GM18505 (cell line): ENCODE measurements around the gene DUSP23.

ENCODE experiments used
- ATAC-seq: cut with Tn5 transposase; IDR thresholded peaks from one replicate; pipeline ENCODE4 v1.9.1; 2021; ENCODE audit not compliant: unreplicated experiment
- POLR2A ChIP-seq: IDR thresholded peaks from 4 replicates; pipeline ENCODE4 v1.6.1; 2011; ENCODE audit warnings: borderline replicate concordance; ENCODE audit not compliant: insufficient read depth, insufficient read length; ENCODE audit errors: extremely low read depth

DUSP23 gene

DNA sequence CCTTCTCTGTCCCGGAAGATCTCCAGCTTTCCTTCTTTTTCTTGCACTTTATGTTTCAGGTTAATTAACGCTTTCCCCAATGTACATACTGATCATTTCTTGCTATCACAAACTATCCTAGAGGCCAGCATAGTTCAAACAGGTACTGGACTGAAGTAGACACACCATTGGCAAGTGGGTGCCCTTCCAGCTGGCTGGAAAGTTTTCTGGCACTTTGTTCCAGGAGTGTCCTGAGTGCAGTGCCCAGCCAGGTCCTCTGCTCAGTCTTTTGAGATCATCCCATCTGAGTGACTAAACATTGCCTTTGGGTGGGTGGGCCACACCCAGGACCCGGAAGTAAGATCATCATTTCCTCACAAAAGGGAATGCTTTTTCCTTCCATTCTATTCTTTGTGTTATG, 15.0 kb upstream of the DUSP23 start:
- no peak for TF ChIP-seq POLR2A

DNA sequence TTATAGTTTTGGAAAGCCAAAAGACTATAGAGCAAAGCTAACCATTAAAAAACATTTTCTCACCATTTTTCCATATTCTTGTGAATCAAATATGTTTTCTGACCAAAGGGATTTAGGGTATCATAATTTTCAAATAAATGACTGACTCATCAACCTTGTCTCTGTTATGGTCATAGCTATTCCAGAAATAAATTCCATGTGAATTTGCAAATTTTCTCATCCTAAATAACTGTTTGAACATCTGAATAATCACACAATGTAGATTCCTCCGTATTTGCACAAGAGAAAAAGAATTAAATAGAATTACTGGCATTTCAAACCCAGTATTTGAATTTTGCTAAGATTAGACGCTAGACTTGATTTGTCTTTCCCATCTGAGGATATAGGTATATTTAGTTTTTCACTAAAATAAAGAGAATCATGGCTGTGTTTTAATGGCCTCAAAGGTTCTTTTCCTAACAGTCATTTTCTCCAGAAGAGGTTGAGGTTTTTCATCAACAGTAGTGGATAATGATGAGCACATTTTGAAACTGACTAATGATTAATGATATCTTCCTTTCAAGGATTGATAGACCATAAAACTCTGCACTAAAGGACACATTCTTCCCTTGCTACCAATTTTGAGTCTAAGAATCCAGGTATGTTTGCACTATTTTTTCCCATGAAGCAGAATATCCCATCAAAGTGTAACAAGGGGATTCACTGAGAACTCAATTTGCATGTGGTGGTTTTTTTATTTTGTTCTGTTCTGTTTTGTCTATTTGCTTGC, 9.5 kb upstream of the DUSP23 start:
- no peak for ATAC-seq
- no peak for TF ChIP-seq POLR2A

More for the DNA sequence above, 15.0 kb upstream of the DUSP23 start:
- ATAC-seq: no peak

DNA sequence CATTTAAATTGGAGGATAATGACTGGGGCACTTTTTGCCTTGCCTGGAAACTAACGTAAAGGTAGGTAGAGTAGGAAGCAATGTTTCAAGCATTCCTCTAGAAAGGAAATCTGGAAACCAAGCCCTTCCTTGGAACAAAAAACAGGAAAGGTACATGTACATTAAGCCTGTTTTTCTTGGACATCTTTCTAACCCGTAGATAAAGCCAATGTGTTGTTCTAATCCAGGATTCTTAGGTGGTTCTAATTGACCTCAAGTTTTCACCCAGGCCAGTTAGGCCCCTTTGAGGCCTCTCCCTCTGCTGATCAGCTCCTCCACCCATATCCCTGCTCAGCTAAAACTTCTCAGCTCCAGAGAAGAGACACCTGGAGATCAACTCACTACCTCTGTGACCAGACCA, 6.3 kb upstream of the DUSP23 start:
- no peak for ATAC-seq
- TF ChIP-seq POLR2A: no peak

DNA sequence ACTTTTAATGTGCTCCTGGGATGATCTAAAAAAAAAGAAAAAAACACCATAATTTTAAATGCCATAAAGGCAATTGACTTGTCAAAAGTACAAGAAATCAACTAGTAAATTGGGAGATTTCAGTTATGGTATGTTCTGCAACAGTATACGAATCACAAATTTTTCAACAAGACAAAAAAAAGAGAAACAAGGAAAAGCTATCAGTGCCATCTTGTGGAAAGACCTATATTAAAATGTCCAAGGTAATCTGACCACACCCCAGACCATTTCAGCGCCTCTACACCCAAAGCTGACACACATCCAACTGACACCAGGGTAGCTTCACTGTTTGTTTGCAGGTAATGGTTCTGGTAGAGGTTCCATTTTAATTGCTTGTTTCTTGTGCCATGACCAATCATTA, 5.0 kb upstream of the DUSP23 start:
- no peak for TF ChIP-seq POLR2A
- no peak for ATAC-seq

DNA sequence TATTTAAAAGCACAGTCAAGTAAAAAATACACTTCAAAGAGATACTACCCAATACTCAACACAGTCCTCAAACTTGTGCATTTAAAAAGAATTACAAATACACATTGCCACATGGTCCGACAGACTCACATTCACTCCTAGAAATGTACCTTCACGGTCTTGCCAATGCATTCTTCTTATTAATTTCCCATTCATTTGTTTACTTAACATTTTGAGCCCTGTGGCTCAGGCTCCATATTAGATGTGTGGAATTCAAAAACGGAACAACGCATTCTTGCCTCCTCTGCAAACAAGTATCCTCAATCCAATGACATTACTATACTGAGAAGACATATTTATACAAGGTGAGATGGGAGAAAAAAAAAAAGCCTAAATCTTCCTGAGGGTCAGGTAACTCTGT, 2.5 kb upstream of the DUSP23 start:
- no peak for TF ChIP-seq POLR2A
- no peak for ATAC-seq

DNA sequence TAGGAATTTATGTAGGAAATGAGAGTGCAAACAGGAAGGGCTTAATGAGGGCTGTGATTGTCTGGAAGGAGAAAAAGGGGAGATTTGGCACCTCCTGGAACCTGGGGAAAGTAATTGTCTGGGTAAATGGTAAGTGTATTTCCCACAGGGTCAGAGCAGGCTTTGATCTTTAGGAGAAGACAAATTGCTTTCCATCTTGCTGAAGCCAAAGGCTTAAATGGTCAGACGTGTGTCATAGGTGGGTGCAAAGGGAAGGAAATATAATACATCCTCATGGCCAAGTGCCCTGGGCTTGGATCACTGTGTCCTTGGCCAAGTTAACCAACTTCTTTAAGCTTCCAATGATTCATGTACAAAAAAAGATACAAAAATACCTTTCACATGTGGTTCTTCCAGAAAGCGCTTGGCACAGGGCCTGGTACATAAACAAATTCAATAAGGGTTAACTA, 1.3 kb upstream of the DUSP23 start:
- ATAC-seq: no peak

DNA sequence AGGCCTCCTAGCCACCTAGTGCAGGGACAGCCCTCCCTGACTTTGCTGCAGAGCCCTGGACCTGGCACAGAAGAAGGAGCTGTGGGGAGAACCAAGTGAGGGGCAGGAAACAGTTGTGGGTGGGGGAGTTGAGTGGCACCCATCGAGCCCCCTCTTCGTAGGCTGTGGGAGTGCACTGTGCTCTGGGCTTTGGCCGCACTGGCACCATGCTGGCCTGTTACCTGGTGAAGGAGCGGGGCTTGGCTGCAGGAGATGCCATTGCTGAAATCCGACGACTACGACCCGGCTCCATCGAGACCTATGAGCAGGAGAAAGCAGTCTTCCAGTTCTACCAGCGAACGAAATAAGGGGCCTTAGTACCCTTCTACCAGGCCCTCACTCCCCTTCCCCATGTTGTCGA, 1.2 kb downstream of the DUSP23 start:
- ATAC-seq: no peak
- no peak for TF ChIP-seq POLR2A

More for the DNA sequence above, 1.3 kb upstream of the DUSP23 start:
- TF ChIP-seq POLR2A: no peak

DNA sequence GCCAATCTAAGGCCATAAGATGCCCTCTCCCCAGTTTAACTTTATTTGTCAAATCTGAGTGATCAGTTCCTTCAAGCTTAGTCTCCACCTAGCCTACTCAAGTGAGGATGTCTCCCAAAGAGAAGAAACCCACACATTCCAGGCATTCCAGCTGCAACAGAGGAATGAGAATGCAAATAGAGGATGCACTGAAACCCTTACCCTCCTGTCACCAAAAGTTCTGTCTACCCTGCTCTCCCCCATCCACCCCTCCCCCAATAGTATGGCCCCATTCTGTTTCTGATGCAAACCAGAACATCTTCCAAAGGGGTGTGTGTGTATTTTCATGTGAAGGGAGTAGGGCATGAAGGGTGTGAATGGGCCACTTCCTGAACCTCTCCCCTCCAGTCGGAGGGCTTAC, 3.0 kb downstream of the DUSP23 start:
- no peak for ATAC-seq
- TF ChIP-seq POLR2A: no peak

DNA sequence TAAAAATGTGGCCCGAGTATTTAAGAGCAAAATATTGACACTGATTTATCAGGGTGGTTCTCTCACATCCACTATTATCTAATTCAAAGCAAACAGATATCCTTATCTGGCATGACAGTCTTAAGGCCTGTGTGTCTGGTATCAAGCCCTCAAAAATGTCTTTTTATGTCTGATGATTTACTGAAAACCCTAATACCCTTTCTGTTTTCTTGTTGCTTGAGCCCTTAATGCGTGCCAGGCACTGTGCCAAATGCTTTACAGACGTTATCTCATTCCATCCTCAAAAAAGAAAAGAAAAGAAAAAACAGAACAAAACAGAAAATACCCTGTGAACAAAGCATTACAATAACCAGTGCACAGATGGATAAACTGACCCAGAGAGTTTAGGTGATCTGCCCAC, 5.7 kb downstream of the DUSP23 start:
- ATAC-seq: no peak
- TF ChIP-seq POLR2A: no peak

DNA sequence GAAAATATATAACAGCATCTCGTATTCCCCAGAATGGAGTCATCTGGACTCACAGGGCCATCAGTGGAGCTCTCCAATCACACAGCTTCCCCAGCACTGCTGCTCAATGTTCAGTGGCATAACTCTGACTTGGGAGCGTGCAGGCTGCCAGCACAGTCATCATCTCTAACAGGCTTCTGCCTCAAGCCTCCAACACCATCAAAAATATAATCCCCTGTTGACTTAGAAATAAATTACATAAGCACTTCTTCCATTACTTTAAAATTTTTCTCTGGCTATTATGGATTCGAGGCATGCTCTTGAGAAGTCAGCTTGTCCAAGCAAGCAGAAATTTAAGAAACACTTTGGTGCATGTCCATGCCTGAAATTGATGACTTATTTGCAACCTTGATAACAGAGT, 6.2 kb downstream of the DUSP23 start:
- no peak for TF ChIP-seq POLR2A
- ATAC-seq: no peak

DNA sequence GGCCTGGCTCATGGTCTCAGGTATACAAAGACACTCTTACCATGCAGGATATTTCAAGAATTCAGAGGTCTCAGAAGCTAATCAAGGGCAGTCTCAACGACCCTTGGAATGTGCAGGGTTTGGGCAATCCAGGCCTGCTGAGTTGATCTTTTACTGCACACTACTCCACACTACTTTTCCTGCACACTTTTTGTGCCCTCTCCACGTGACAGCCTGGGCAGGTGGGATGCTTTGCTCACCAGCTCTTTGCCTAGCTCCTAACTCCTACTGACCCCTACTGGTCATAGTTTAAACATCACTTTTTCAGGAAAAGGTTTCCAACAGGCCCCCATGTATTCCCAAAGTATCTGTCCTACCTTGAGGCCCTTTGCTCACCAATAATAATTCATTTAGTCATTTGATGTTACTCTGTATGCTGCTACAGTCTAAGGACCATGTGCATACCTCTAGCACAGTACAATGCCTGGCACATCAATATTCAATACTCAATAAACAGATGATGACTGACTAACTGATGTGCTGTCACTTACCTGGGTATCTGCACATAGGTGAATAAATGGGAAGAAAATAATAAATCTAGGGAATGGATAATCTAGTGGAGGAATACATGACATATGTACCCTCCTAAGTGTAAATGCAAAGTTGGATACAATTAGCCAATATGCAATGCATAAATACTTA, 9.6 kb downstream of the DUSP23 start:
- no peak for ATAC-seq
- TF ChIP-seq POLR2A: no peak

DNA sequence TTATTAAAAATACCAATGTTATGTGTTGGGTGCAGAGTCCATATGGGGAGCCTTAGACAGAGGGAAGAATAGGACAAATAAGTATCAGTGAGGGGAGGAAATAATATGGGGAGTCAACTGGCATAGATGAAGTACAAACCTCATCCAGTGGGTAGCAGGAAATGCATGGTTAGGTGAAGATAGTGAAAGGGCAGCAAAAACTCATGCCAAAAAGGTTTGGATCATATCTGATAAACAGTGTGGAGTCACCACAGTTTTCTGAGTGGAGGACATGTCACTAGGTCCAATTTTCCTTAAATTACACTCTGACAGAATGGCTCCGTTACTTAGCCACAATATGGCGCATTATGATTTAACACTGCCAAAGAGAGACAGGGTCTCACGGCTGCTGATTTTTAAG, 10.3 kb downstream of the DUSP23 start:
- no peak for ATAC-seq
- TF ChIP-seq POLR2A: no peak

DNA sequence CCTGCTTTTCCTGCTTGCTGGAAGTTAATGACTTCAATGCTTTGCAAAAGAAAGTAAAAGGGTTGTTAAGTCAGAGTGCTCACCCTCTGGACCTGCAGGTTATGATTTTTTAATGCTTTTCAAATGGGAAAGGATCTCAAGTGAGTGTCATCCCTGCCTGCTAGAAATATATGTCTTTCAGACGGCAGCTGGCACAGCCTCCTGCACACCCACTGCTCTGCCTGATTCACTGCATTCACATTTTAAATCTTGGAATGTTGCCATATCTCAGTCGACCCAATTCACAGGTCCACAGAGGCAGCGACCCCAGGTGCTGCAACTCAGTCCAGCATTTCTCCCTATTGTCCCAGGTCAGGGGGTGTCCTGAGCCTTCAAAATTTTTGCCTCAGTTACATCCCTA, 10.7 kb downstream of the DUSP23 start:
- no peak for ATAC-seq
- TF ChIP-seq POLR2A: no peak

DNA sequence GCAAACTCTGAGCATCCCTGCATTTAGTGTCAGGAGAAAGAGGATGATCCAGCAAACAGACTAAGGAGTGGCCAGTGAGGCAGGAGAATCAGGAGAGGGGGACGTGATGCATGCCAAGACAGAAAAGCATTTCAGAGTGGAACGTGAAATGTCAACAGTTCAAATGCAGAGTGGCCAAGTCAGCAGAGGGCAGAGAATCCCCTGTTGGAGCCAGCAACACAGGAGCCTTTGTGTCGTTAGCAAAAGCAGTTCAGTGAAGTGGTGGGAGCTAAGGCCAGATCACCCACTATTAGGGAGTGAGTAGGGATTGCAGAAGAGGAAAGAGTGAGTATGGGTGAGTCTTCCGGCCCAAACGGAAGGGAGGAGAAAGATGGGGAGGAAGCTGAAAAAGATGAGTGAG, 14.8 kb downstream of the DUSP23 start:
- no peak for TF ChIP-seq POLR2A
- ATAC-seq: no peak
